A673 (cell line): ENCODE measurements around the gene HDAC8. TPM values are rescaled to one million over a fixed set of nuclear protein-coding genes. Genes with fewer than 3 reads are reported as not detected.
"Not testable (repeated sequence)": the region's sequence is repeated elsewhere in the genome, so short reads cannot be mapped to it uniquely, and the experiment has no call there.

Source experiments
- BruUV-seq: library from RNA; stranded (reverse); fragments of 400-500 nt; replicated peaks from 2 replicates; lab custom pipeline; 2021; lab: Mats Ljungman, UMichigan
- CTCF ChIA-PET: fragments of 300-600 bp; sonication (Branson Sonifier 250); formaldehyde crosslinking; loops from one replicate; lab custom pipeline; 2022; ENCODE audit warnings: antibody characterized with exemption; lab: Charles Lee
- POLR2A ChIA-PET: fragments of 300-600 bp; sonication (Branson Sonifier 250); formaldehyde crosslinking; loops from one replicate; lab custom pipeline; 2022; ENCODE audit warnings: antibody characterized with exemption; ENCODE audit not compliant: low non-redundant PET; lab: Charles Lee
- DNase-seq: peaks from one replicate; pipeline ENCODE4 v3.0.0-alpha.2; 2015; ENCODE audit warnings: low spot score
- H3K27ac ChIP-seq: fragments of 200-600 bp; sonication (generic); 2 replicates; pipeline ENCODE4 v1.5.1; 2016; ENCODE audit warnings: mixed run types, low read depth, mild to moderate bottlenecking, mixed read lengths, antibody characterized with exemption, low read length; ENCODE audit not compliant: poor library complexity, severe bottlenecking
- H3K27me3 ChIP-seq: fragments of 200-600 bp; sonication (generic); replicated peaks from 2 replicates; pipeline ENCODE4 v1.6.1; 2017; ENCODE audit warnings: mixed run types, low read depth, mild to moderate bottlenecking, mixed read lengths, antibody characterized with exemption, low read length; ENCODE audit not compliant: insufficient read depth, poor library complexity
- H3K36me3 ChIP-seq: fragments of 200-600 bp; sonication (generic); 2 replicates; pipeline ENCODE4 v1.6.1; 2016; ENCODE audit warnings: mixed run types, mild to moderate bottlenecking, mixed read lengths, antibody characterized with exemption, low read length; ENCODE audit not compliant: insufficient read depth, poor library complexity, severe bottlenecking
- H3K4me1 ChIP-seq: fragments of 200-600 bp; sonication (generic); 2 replicates; pipeline ENCODE4 v1.6.1; 2017; ENCODE audit warnings: mixed run types, mild to moderate bottlenecking, mixed read lengths, antibody characterized with exemption, low read length; ENCODE audit not compliant: insufficient read depth, poor library complexity, severe bottlenecking
- H3K4me3 ChIP-seq: fragments of 200-600 bp; sonication (generic); 2 replicates; pipeline ENCODE4 v1.5.1; 2016; ENCODE audit warnings: low read depth, mixed run types, mild to moderate bottlenecking, mixed read lengths, low read length; ENCODE audit not compliant: poor library complexity, severe bottlenecking
- H3K9me3 ChIP-seq: fragments of 200-600 bp; sonication (generic); 2 replicates; pipeline ENCODE4 v1.6.1; 2016; ENCODE audit warnings: mixed run types, low read depth, mild to moderate bottlenecking, mixed read lengths, antibody characterized with exemption, low read length; ENCODE audit not compliant: poor library complexity, severe bottlenecking
- EZH2 ChIP-seq: fragments of 200-600 bp; sonication (generic); IDR thresholded peaks from 2 replicates; pipeline ENCODE4 v1.6.1; 2017; ENCODE audit warnings: borderline replicate concordance, low read depth, mild to moderate bottlenecking, mixed read lengths, antibody characterized with exemption, low read length; ENCODE audit not compliant: poor library complexity, severe bottlenecking
- intact Hi-C: fragments of 100-400 bp; cut with micrococcal nuclease; formaldehyde crosslinking; loops from one replicate; pipeline ENCODE4 v1.10.0; 2022; ENCODE audit not compliant: unreplicated experiment
- total RNA-seq: library from RNA; stranded (reverse); gene quantifications from 2 replicates; pipeline ENCODE4 v1.2.3, GENCODE V29; 2021
- TF ChIP-seq, protein P1 (sequence below): fragments of 300-800, 200-600 bp; sonication (generic); conservative IDR thresholded peaks from 2 replicates; pipeline ENCODE4 v1.5.1; 2017; ENCODE audit warnings: low read depth, mild to moderate bottlenecking, antibody characterized with exemption, low read length, moderate library complexity, mixed read lengths

The HDAC8 gene
- total RNA-seq, 1 experiment from 2014 or later = 26.0 TPM

DNA sequence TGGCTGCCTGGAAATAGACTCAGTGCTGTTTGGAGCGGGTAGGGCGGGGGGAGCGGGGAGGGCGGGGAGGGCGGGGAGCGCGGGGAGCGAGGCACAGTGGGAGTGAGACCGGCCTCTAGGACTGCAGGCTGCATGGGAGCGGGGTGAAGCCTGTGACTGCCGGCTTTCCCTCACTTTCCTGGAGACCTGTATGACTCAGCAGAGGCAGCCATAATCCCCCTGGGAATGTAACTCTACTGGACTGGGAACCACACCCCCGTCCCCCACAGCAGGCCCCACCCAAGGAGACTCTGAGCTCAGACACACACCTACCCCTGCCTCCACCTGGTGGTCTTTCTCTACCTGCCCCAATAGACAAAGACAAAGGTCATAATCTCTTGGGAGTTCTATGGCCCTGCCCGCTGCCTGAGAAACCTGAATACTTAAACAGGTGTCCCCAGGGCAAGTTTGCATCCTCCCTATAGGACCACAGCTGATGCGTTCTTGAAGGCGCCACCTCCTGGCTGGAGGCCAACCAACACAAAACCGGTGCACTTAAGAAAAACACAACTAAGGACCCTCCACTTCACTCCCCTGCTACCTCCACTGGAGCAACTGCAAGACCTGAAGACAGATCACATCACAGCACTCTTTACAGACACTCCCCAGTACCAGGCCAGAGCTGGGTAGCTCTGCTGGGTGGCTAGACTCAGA is 18.0 kb downstream of the HDAC8 start:
- CTCF ChIA-PET = no interaction called here
- intact Hi-C loops = no loop called here
- POLR2A ChIA-PET = interaction anchor here (0.5 kb wide), 1 partner anchor 311 kb away, joined by 4 read pairs; no protein-coding TSS in a partner anchor
- H3K4me1 ChIP-seq = no peaks in the 10 kb centered on the region
- no peaks in the 10 kb centered on the region for H3K27me3 ChIP-seq
- no peak overlapping the region for H3K27ac ChIP-seq
- H3K36me3 ChIP-seq = no peaks in the 10 kb centered on the region
- DNase-seq = peak; percentile 15
- BruUV-seq = no TSS peak
- H3K9me3 ChIP-seq = no peaks in the 10 kb centered on the region
- no peak overlapping the region for H3K4me3 ChIP-seq
- no peak for TF ChIP-seq EZH2
- TF ChIP-seq, protein P1, sequence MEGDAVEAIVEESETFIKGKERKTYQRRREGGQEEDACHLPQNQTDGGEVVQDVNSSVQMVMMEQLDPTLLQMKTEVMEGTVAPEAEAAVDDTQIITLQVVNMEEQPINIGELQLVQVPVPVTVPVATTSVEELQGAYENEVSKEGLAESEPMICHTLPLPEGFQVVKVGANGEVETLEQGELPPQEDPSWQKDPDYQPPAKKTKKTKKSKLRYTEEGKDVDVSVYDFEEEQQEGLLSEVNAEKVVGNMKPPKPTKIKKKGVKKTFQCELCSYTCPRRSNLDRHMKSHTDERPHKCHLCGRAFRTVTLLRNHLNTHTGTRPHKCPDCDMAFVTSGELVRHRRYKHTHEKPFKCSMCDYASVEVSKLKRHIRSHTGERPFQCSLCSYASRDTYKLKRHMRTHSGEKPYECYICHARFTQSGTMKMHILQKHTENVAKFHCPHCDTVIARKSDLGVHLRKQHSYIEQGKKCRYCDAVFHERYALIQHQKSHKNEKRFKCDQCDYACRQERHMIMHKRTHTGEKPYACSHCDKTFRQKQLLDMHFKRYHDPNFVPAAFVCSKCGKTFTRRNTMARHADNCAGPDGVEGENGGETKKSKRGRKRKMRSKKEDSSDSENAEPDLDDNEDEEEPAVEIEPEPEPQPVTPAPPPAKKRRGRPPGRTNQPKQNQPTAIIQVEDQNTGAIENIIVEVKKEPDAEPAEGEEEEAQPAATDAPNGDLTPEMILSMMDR = no peak

GRCh38 chrX:72552443-72552842 is 20.2 kb downstream of the HDAC8 start:
- H3K27me3 ChIP-seq, BruUV-seq, POLR2A ChIA-PET, DNase-seq, H3K36me3 ChIP-seq, intact Hi-C loops, H3K27ac ChIP-seq, H3K4me1 ChIP-seq, CTCF ChIA-PET, H3K4me3 ChIP-seq, H3K9me3 ChIP-seq: not testable (repeated sequence)

- no peak for DNase-seq
- ChIA-PET POLR2A (no interaction called here), CTCF (no interaction called here)
- no peak overlapping the region for H3K4me3 ChIP-seq
- BruUV-seq = no TSS peak
- intact Hi-C loops = loop anchor here (10.0 kb wide), 1 partner anchor 241 kb away; the partner anchor contains the start of gene CITED1
- H3K36me3 ChIP-seq = no peaks in the 10 kb centered on the region
- H3K27me3 ChIP-seq = no peaks in the 10 kb centered on the region
- TF ChIP-seq, protein P1 = peak; percentile 36; the same call in 1 of the 2 replicates
- no peak for TF ChIP-seq EZH2
- H3K4me1 ChIP-seq = no peaks in the 10 kb centered on the region
- no peak overlapping the region for H3K27ac ChIP-seq
- no peaks in the 10 kb centered on the region for H3K9me3 ChIP-seq
These were observed 26.7 kb downstream of the HDAC8 start for GRCh38 chrX:72545990-72546389.
